DMS 273 (cell line): ENCODE results near the gene PCSK6.

Experiments
- DNase-seq: peaks from one replicate; lab custom pipeline; 2025; ENCODE audit not compliant: unreplicated experiment; lab: John Stamatoyannopoulos, UW

PCSK6 gene

DNA sequence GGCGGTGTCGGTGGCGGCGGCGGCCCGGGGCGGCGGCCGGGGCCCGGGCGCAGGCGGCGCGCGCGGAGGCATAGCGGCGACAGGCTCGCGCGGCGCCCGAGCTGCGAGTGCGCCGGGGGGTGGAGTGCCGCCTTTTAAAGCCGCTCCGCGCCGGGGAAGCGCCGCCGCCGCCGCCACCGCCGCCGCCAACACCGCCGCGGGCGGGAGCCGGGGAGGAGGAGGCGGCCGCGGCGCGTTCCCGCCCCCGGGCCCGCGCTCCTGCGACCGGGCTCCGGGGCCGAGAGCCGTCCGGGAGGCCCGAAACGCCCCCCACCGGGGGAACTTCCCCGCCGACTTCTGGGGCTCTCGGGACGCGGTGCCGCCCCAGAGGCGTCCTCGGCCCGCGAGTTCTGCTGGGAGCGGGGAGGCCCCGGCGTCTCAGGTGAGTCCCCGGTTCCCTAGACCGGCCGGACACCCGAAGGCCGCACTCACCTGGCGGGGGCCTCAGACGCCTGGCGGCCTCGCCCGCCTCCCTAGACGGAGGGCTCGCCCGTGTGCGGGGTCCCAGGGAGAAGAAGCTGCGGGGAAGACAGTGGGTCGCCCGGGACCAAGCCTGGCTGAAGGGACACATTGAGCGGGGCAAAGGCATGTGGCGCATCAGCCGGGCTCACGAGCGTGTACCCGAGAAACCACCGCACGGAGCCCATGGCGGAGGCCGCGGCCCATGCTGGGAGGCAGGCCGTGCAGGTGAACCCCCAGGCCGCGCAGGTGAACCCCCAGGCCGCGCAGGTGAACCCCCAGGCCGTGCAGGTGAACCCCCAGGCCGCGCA lies at the start of gene PCSK6:
PCSK6 (minus strand) TSS at position 109 of the 809 bp plus-strand sequence; CDS start at position 72, 37 bp downstream.
- peak; percentile 76 for DNase-seq

DNA sequence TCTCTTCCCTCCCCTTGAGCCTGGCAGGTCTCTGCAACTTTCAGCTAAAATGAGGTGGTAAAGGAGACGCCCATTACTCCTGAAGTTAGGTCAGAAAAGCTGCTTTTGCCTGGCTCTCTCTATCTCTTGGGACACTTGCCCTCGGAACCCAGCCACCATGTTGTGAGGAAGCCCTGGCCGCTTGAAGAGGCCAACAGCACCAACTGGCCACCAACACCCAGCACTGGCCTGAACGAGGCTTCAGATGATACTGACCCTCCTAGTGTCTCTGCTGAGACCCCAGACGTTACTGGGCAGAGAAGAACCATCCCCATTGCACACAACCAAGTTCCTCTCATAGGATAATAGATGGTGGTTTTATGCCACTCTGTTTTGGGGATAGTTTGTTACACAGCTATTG lies 49.5 kb upstream of the PCSK6 start:
- DNase-seq: no peak

DNA sequence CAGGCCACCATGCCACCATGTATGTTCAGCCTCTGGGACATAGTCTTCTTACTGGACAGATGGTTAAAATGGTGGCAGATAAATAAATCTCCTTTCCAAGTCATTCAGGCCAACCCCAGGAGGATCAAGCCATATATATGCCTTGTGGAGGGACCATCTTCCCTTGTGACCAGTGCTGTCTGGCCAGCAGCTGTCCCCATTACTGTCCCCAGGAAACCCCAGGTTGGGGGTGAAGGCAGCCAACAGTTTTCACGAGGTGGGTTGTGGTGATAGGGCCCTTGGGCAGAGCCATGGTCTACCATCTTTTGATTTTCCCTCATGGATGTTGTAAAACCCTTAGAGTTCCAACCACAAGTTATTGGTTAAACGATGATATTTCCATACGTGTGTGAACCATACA lies 48.7 kb upstream of the PCSK6 start:
- DNase-seq: no peak

DNA sequence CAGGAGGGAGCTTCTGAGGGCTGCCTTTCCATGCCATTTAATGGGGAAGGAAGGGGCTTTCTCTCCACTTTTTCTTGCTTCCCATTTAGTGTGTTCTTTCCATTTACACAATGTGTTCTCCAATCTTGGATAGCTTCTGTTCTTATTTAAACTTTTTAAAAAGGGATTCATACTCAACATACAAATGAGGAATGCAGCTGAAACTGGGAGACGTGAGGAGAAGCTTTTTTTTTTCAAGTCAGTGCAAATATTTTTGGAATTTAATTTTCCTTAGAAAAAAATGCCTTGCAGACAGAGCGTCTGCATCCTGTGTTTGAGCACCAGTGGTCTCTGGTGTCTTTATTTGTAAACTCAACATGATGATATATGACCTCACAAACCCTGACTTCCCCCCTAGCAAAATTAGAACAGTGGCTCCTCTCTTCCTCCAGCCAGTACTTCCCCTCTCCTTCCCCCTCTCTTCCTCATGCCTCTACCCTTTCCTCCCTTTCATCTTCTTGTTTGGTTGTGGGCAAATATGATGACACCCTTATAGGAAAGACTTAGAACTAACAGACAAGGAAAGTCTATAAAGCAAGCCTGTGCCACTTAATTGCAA lies 48.1 kb upstream of the PCSK6 start:
- no peak for DNase-seq

DNA sequence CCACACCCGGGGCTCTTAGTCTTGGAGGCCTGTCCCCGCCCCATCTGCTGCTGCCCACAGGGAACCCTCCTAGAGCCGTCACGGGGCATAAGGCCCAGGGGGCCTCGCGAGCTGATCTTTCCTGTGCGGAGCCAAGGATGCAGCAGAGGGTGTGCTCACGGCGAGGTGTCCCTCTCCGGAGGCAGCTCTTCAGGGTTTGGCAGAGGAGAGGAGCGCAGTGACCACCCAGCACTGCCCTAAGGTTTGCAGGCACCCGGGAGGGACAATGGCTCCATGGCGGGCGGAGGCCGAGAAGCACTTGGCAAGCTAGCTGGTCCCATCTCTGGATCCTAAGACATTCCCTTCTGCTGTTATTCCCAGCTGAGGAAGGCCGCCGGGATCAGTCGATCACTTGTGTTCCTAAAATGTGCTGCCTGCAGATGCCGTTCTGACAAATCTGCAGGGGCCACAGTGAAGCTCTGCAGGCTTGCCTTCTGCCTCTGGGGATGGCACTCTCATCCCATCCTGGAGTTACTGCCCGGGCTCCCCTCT lies 47.4 kb upstream of the PCSK6 start:
- no peak for DNase-seq

DNA sequence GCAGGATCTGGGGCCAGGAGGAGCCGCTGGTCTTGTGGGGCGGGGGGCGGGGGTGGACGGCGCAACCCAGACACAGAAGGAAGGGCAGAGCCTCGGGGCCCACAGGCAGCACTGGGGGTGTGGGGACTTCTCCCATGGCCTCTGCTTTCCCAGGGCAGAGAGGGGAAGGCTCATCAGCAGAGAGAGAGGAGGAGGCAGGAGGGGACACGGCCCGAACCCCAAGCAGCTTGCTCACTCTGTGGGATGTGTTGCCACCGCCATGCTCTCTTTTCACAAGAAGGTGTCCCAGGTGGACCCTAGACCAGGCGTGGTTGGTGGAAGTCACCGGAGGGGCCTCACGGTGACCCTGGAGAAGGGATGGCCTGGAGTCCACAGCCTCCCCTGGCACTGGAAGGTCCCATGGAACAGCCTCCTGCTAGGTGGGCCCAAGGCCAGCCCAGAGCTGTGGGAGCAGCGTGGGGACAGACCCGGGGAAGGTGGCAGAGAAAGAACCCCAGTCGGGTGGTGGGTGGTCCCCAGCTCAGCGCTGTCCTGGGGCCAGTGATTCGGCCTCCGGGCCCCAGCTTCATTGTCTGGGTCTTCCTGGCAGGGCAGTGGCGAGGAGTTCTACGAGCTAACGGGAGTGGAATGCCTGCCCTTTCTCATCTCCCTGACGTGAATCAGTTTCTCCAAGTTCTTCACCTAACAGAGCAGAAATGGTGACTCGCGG lies 46.8 kb upstream of the PCSK6 start:
- no peak for DNase-seq

DNA sequence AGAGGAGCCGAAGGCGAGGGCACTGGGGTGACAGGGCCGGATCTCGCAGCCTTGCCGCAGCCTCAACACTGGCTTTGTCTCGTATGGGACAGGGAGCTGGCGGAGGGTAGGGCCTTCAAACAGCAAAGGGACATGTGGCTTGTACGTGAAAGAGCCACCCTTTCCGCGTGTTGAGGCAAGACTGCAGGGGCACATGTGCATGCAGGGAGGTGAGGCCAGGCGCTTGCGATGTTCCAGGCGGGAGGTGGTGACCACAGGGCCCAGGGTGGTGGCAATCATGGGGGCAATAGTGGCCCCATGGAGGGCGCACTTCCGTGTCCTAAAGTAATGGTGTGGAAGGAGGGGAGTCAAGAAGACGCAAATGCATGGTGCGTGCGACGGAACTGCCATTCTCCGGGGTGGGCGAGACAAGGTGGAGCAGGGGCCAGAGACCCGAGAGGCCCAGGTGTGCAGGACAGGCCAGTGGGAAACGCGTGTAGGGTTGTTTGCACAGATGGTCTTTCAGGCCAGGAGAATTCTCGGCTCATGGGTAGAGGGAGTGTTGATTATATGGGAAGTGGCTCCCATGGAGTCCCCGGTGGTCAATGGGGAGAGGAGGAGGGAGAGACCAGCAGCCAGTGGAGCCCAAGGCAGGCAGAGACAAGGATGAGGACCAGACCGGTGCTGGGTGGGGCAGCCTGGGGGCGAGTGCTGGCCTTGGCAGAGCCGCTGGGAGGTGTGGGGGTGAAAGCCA lies 45.8 kb upstream of the PCSK6 start:
- no peak for DNase-seq

DNA sequence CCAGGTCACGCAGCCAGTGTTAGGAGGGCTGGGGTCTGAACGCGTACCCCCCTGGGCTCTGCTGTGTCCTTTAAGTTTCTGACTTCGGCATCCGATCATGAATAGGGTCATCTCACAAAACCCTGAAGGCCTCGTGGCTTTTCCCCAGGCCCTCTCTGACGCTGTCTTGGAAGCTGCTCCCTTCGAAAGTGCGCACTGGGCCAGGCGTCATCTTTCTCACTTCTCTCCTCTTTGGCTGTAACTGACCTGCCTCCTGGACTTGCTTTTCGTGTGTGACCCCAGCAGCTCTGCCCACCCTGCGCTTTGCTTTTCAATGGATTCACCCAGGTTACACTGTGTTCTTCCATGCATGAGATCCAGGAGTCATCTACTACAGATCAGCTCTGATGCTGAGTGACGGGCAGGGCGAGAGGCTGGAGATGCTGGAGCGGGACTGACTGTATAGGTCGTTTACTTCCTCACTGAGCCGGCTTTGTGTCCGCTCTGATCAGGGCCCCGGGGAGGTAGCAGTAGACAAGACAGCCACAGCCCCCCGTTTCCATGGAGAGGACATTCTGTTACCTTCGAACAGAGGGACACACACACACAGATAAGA lies 45.0 kb upstream of the PCSK6 start:
- DNase-seq: no peak

DNA sequence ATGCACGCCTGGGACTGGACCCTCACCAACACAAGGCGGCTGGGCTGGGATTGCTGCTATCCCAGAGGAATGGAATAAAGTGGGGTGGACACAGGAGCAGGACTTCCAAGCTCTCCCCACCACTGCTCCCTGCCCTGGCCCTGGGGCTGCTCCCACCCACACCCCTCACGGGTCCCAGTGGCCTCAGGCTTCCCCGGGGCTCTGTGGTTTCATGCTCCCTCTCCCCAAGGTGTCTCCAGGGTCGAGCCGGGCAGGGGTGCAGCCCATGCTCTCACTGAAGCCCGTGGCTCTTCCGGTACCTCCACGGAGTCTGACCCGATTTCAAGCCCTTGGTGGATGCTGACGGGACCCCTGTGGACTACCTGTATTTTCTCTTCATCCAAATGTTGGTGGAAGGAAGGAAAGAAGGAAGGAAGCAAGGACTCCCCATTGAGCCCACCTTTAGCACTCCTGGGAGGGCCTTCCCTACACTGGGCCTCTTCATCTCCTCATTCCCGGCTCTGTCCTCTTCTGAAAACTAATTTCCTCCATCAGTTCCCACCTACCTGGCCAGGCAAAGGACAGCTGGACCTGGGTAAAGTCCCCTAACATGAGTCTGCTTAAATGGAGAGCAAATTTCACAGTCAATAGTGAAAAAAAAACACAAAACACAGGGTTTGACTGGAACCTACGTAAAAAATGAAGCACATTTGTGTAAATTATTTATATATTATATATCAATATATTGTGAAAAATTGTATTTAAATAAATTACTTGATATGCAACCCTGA lies 44.0 kb upstream of the PCSK6 start:
- no peak for DNase-seq

DNA sequence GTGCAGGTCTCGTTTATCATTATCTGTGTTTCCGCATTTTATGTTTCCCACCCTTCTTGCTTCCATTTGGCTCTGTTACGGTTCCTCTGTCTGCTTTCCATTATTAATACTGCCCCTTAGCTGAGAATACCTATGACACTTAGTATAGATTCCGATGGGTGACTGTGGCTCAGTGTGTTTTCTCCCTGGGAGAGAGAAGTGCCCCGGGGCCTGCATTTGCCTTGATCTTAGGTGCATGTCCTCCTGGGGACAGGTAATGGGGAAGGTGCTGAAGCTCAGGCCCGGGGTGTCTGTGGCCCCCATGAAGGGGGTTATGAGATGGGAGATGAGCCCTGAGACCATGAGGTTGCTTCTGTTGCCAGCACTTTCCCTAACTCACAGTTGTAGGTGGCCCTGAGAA lies 43.4 kb upstream of the PCSK6 start:
- DNase-seq: no peak

DNA sequence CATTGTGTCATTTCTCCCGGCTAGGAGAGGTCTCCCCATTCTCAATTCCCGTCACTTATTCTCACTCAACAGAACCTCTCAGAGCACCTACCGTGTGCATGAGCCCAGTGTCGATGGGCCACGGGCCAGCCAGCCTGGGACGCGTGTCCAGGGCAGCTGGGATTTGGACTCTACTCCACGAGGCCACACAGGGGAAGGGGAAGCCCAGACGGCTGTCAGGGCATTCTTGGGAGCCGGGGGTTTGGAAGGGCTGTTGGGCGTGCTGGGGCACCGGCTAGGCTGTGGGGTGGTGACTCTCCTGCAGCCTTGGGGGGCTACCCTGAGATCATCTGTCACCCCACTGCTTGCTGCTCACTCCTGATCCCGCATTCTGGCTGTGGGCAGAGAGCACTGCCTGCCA lies 41.7 kb upstream of the PCSK6 start:
- DNase-seq: no peak

DNA sequence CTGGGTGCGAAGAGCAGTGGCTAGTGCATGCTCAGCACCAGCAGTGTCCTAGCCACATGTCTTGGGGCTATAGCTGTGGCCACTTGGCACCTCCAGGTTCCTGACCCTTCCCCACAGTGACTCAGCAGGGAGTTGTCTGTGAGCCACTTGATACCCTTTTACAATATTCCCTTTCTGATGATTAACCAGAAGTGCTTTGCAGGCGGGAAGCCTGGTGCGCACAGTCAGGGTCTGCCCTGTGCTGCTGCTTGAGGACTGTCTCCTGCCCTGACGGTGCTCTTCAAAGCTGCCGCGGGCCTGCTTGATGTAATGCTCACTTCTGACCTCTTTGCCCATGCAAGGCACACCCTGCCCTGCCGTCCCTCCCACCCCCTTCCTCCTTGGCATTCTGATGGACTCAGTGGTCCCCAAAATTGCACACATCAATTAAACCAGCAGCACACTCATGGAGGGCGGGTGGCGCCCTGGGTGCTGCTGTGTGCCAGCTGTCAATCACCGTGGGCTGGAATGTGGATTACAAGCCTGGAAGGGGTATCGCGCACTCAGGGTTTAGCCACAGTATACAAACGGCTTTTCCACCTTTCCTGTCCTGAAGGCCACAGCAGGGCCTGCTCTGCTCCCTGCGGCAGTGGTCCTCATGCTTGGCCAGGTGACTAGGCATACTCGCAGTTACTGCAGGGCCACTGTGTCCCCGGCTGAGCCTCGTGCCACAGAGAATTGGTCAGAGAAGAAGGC lies 40.9 kb upstream of the PCSK6 start:
- no peak for DNase-seq

DNA sequence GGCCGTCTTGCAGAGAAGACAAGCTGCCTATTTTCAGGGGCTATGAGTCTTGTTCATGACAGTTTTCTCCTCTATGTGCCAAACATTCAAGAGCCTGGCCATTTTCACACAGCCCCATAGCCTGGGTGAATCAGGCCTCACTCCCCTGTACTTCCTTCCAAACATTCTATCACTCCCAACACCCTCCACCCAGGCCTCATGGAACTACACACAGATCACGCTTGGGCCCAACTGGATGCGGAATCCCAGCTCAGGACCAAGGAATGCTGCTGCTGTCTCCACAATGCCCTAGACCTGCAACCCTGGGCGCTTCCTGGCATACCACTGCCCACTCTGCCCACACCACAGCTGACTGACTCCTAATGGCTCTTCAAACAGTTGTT lies 39.4 kb upstream of the PCSK6 start:
- no peak for DNase-seq

DNA sequence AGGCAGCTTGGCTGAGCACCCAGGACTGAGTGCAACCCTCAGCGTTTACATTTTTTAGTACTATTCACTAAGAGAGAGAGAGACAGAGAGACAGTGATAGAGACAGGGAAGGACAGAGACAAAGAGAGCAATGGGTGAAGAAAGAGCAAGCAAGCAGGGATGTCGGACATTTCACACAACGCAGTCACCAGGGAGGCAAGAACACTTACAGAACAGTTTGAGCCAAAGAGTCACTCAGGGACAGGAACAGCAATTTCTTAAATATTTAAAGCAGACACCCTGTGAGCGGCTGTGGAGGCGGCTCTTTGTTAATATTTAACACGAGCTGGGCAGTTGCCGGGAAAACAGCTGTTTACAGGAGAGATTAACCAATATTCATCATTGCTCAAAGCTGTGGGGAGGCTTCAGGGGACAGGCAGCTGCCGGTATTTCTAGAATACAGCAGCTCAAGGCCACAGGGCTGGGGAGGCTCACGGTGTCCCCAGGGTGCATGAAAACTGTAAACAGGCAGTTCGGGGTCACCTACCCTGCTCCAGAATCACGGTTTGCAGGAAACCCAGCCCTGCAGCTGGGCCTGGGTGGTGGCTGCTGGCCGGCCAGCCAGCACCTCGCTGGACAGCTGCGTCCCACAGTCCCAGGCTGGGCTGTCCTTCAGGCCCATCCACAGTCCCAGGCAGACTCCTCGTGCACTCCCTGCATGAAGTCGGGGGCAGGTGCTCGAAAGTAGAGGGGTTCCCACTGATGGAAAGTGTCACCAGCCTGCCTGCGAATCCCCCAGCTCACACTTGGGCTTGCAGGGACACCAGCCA lies 38.8 kb upstream of the PCSK6 start:
- no peak for DNase-seq

DNA sequence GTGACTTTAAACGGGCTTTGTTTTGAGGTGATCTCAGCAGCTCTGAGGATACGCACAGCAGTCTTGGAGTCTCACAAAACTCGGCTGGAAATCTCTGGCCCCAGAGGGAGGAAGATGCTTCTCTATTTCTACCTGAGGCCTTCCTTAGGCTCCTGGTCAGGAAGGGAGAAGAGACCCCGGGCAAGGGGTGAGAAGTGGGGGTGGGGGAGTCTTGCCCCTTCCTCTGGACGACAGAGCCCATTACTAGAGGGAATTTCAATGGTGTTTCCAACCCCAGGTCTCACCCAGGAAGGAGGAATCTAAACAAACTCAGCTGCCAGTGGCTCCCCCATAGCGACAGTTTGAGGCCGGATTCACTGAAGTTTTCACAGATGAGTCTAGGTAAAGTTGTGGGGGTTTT lies 37.4 kb upstream of the PCSK6 start:
- no peak for DNase-seq

DNA sequence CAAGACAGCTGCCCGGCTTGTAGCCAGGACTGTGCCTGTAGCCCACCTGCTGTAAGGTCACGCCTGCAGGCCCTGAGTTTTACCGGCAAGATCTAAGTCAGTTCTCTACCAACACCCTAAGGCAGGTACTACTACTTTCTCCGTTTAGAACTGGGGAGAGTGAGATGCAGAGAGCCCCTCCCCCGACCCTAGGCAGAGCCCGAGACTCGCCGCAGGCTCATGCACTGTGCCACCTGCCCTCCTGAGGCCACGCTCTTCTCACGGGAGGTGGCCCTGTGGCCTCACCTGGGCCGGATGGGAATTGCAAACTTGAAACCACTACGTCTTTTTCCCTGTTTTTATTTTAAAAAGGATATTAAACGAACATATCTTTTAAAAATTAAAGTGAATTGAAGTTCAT lies 36.9 kb upstream of the PCSK6 start:
- DNase-seq: no peak

DNA sequence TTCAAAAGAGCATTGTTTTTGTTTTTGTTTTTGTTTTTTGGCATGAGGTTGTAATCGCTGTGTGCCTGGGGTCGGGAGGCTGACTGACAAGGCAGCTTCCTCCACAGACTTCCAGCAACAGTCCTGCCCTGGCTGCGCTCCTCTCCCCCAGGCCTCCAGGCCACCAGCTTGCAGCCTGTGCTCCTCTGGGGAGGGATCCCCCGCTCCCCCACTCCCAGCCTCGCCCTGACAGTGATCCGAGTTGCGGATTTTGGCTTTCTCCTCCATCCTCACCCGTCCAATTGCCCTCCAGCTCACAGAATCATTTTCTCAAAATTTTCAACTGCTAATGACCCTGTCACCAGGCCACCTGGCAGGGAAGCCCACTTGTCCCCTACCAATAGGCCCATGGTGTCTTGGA lies 36.5 kb upstream of the PCSK6 start:
- no peak for DNase-seq

DNA sequence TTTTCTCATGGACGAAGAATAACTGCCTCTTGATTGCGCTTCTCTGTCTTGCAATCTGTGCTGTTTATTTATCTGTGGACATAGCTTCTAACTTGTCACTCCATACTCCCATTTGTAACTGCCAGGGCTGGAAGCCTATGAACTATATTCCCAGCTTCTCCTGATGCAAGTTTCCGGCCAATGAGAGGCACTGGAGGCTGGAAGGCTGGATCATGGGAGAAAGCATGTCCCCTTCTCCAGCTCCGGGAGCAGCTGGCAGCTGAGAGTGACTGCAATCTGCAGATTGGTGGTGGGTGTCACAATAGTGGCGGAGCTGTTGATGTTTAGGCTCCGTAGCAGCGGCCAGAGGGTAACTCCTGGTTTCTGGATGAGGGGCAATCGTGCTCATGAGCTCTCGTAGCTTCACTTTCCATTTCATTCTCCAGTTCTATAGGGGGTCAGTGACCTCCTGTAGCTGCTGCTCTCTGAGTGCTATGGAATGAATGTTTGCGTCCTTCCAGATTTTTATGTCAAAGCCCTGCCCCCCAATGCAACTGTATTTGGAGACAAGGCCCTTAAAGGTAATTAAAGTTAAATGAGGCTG lies 35.7 kb upstream of the PCSK6 start:
- no peak for DNase-seq
